ENCODE results near the gene DUS1L.
"Not testable (repeated sequence)": the region's sequence is repeated elsewhere in the genome, so short reads cannot be mapped to it uniquely, and the experiment has no call there.

DUS1L gene

GRCh38 chr17:82038796-82039409, 26.7 kb downstream of the DUS1L start:
- not testable (repeated sequence) for H2AK5ac ChIP-seq (ENCODE audit: low read length); H3K14ac ChIP-seq (ENCODE audit: low read length); H2BK5ac ChIP-seq (ENCODE audit: low read depth, low read length, poor library complexity); H3K4me3 ChIP-seq (ENCODE audit: low read depth, low read length); H3K4me1 ChIP-seq (ENCODE audit: control insufficient read depth in 1 of 2, insufficient read depth in 2 of 2, low read length in 2 of 2); H3K79me1 ChIP-seq (ENCODE audit: low read length); H3K18ac ChIP-seq (ENCODE audit: low read length); H3K9me3 ChIP-seq (ENCODE audit: insufficient read depth, low read depth, low read length); H3K27me3 ChIP-seq (ENCODE audit: insufficient read depth, low read length); H3K27ac ChIP-seq (ENCODE audit: low read depth, low read length); H4K8ac ChIP-seq (ENCODE audit: low read depth, low read length); H2BK120ac ChIP-seq (ENCODE audit: insufficient read depth, low read length, poor library complexity); H4K91ac ChIP-seq (ENCODE audit: low read depth, low read length); H4K12ac ChIP-seq (ENCODE audit: low read depth, low read length); H3K36me3 ChIP-seq (ENCODE audit: control insufficient read depth in 1 of 2, insufficient read depth in 2 of 2, low read length in 2 of 2); H3K9ac ChIP-seq (ENCODE audit: low read length); H3K4ac ChIP-seq (ENCODE audit: low read depth, low read length); H2AFZ ChIP-seq (ENCODE audit: insufficient read depth, low read length, poor library complexity); H3K79me2 ChIP-seq (ENCODE audit: control insufficient read depth, insufficient read depth, low read length, poor library complexity); H3K23ac ChIP-seq (ENCODE audit: low read length); H3K4me2 ChIP-seq (ENCODE audit: low read length); DNase-seq; H2BK12ac ChIP-seq (ENCODE audit: low read length)
- no CpG with 5 or more reads among the region's 16 CpGs for WGBS (ENCODE audit: extremely low coverage, insufficient coverage, insufficient read length)

GRCh38 chr17:82037889-82038195, 27.8 kb downstream of the DUS1L start:
- Histone ChIP-seq H3K79me2 (ENCODE audit: control insufficient read depth, insufficient read depth, low read length, poor library complexity) (peaks cover 5% of the 10 kb centered on the region), H3K9ac (ENCODE audit: low read length) (no peak overlapping the region), H3K4me2 (ENCODE audit: low read length) (peak overlapping the region; percentile 45), H4K91ac (ENCODE audit: low read depth, low read length) (no peak overlapping the region), H2AK5ac (ENCODE audit: low read length) (no peak overlapping the region), H2BK120ac (ENCODE audit: insufficient read depth, low read length, poor library complexity) (no peak overlapping the region), H3K14ac (ENCODE audit: low read length) (no peak overlapping the region), H3K4me3 (ENCODE audit: low read depth, low read length) (no peak overlapping the region), H3K4ac (ENCODE audit: low read depth, low read length) (no peak overlapping the region), H3K9me3 (ENCODE audit: insufficient read depth, low read depth, low read length) (peaks cover 4% of the 10 kb centered on the region), H3K27ac (ENCODE audit: low read depth, low read length) (no peak overlapping the region), H3K18ac (ENCODE audit: low read length) (no peak overlapping the region), H3K4me1 (ENCODE audit: control insufficient read depth in 1 of 2, insufficient read depth in 2 of 2, low read length in 2 of 2) (peaks cover 5 to 6% of the 10 kb centered on the region in 2 experiments), H2BK12ac (ENCODE audit: low read length) (no peak overlapping the region), H4K8ac (ENCODE audit: low read depth, low read length) (no peak overlapping the region), H4K12ac (ENCODE audit: low read depth, low read length) (no peak overlapping the region), H3K36me3 (ENCODE audit: control insufficient read depth in 1 of 2, insufficient read depth in 2 of 2, low read length in 2 of 2) (peaks cover 6 to 8% of the 10 kb centered on the region in 2 experiments), H2BK5ac (ENCODE audit: low read depth, low read length, poor library complexity) (no peak overlapping the region), H3K23ac (ENCODE audit: low read length) (no peak overlapping the region), H3K27me3 (ENCODE audit: insufficient read depth, low read length) (no peaks in the 10 kb centered on the region), H2AFZ (ENCODE audit: insufficient read depth, low read length, poor library complexity) (no peak overlapping the region), H3K79me1 (ENCODE audit: low read length) (peaks cover 4% of the 10 kb centered on the region)
- no peak for DNase-seq
- no CpG with 5 or more reads among the region's 10 CpGs for WGBS (ENCODE audit: extremely low coverage, insufficient coverage, insufficient read length)

- no peaks in the 10 kb centered on the region for H3K27me3 ChIP-seq (ENCODE audit: insufficient read depth, low read length)
- H3K4me1 ChIP-seq (ENCODE audit: control insufficient read depth in 1 of 2, insufficient read depth in 2 of 2, low read length in 2 of 2), result peaks cover 5 to 9% of the 10 kb centered on the region in 2 experiments
- no CpG with 5 or more reads among the region's 92 CpGs for WGBS (ENCODE audit: extremely low coverage, insufficient coverage, insufficient read length)
- H3K14ac ChIP-seq (ENCODE audit: low read length), result peak within 1 kb of the TSS; percentile 81
- peaks cover 4% of the 10 kb centered on the region for H3K79me1 ChIP-seq (ENCODE audit: low read length)
- no peak within 1 kb of the TSS for H2BK12ac ChIP-seq (ENCODE audit: low read length)
- H2BK120ac ChIP-seq (ENCODE audit: insufficient read depth, low read length, poor library complexity), result peak within 1 kb of the TSS; percentile 19
- peak within 1 kb of the TSS; percentile 45 for H2AK5ac ChIP-seq (ENCODE audit: low read length)
- H2BK5ac ChIP-seq (ENCODE audit: low read depth, low read length, poor library complexity), result peak within 1 kb of the TSS; percentile 32
- no peak within 1 kb of the TSS for H3K4ac ChIP-seq (ENCODE audit: low read depth, low read length)
- H2AFZ ChIP-seq (ENCODE audit: insufficient read depth, low read length, poor library complexity), result peak within 1 kb of the TSS; percentile 51
- H3K36me3 ChIP-seq (ENCODE audit: control insufficient read depth in 1 of 2, insufficient read depth in 2 of 2, low read length in 2 of 2), result peaks cover 6 to 8% of the 10 kb centered on the region in 2 experiments
- peak within 1 kb of the TSS; percentile 89 for H3K4me2 ChIP-seq (ENCODE audit: low read length)
- H3K9ac ChIP-seq (ENCODE audit: low read length), result peak within 1 kb of the TSS; percentile 67
- H3K23ac ChIP-seq (ENCODE audit: low read length), result no peak within 1 kb of the TSS
- no peak within 1 kb of the TSS for H4K91ac ChIP-seq (ENCODE audit: low read depth, low read length)
- peak; percentile 96 for DNase-seq
- H3K27ac ChIP-seq (ENCODE audit: low read depth, low read length), result peak within 1 kb of the TSS; percentile 76
- no peaks in the 10 kb centered on the region for H3K9me3 ChIP-seq (ENCODE audit: insufficient read depth, low read depth, low read length)
- peak within 1 kb of the TSS; percentile 64 for H4K8ac ChIP-seq (ENCODE audit: low read depth, low read length)
- peak within 1 kb of the TSS; percentile 8 for H4K12ac ChIP-seq (ENCODE audit: low read depth, low read length)
- H3K79me2 ChIP-seq (ENCODE audit: control insufficient read depth, insufficient read depth, low read length, poor library complexity), result peaks cover 5% of the 10 kb centered on the region
- H3K4me3 ChIP-seq (ENCODE audit: low read depth, low read length), result peak within 1 kb of the TSS; percentile 75
- H3K18ac ChIP-seq (ENCODE audit: low read length), result peak within 1 kb of the TSS; percentile 47
Observed at GRCh38 chr17:82037092-82037888, 28.3 kb downstream of the DUS1L start, which contains the start of gene DCXR. TSS of gene DCXR (minus strand) at chr17:82037697. CDS start at chr17:82037682, 15 bp downstream.

GRCh38 chr17:82036634-82037091, 28.9 kb downstream of the DUS1L start:
- Histone ChIP-seq H4K91ac (ENCODE audit: low read depth, low read length) (no peak overlapping the region), H3K27ac (ENCODE audit: low read depth, low read length) (peak overlapping the region; percentile 76), H3K36me3 (ENCODE audit: control insufficient read depth in 1 of 2, insufficient read depth in 2 of 2, low read length in 2 of 2) (peaks cover 6 to 8% of the 10 kb centered on the region in 2 experiments), H3K4me1 (ENCODE audit: control insufficient read depth in 1 of 2, insufficient read depth in 2 of 2, low read length in 2 of 2) (peaks cover 5 to 13% of the 10 kb centered on the region in 2 experiments), H3K9me3 (ENCODE audit: insufficient read depth, low read depth, low read length) (no peaks in the 10 kb centered on the region), H3K79me2 (ENCODE audit: control insufficient read depth, insufficient read depth, low read length, poor library complexity) (peaks cover 5% of the 10 kb centered on the region), H3K18ac (ENCODE audit: low read length) (peak overlapping the region; percentile 47), H3K79me1 (ENCODE audit: low read length) (peaks cover 7% of the 10 kb centered on the region), H2AFZ (ENCODE audit: insufficient read depth, low read length, poor library complexity) (peak overlapping the region; percentile 33), H3K4me3 (ENCODE audit: low read depth, low read length) (peak overlapping the region; percentile 75), H3K4me2 (ENCODE audit: low read length) (peak overlapping the region; percentile 89), H2BK12ac (ENCODE audit: low read length) (no peak overlapping the region), H4K12ac (ENCODE audit: low read depth, low read length) (peak overlapping the region; percentile 8), H2BK5ac (ENCODE audit: low read depth, low read length, poor library complexity) (peak overlapping the region; percentile 32), H3K27me3 (ENCODE audit: insufficient read depth, low read length) (no peaks in the 10 kb centered on the region), H3K4ac (ENCODE audit: low read depth, low read length) (no peak overlapping the region), H3K9ac (ENCODE audit: low read length) (peak overlapping the region; percentile 67), H3K23ac (ENCODE audit: low read length) (no peak overlapping the region), H3K14ac (ENCODE audit: low read length) (peak overlapping the region; percentile 81), H2BK120ac (ENCODE audit: insufficient read depth, low read length, poor library complexity) (peak overlapping the region; percentile 19), H2AK5ac (ENCODE audit: low read length) (peak overlapping the region; percentile 45), H4K8ac (ENCODE audit: low read depth, low read length) (peak overlapping the region; percentile 64)
- WGBS (ENCODE audit: extremely low coverage, insufficient coverage, insufficient read length), result no CpG with 5 or more reads among the region's 23 CpGs
- peak in 1 of 2 donors; percentile 40 for DNase-seq
